B cell (primary cell): ENCODE measurements around the gene LIPK. TPM values are rescaled to one million over a fixed set of nuclear protein-coding genes. Genes with fewer than 3 reads are reported as not detected.

Source experiments
- ATAC-seq: fragments of 200-7000 bp; cut with Tn5 transposase; one replicate; pipeline ENCODE4 v1.10.0; 2021; ENCODE audit warnings: low read depth, mild to moderate bottlenecking, moderate number of reproducible peaks, moderate library complexity
- CTCF ChIA-PET: fragments of 350-600 bp; sonication (Branson Sonifier 250); formaldehyde crosslinking; loops from one replicate; lab custom pipeline; 2021; ENCODE audit warnings: antibody characterized with exemption, inconsistent platforms; lab: Charles Lee
- POLR2A ChIA-PET: fragments of 350-600 bp; sonication (Branson Sonifier 250); formaldehyde crosslinking; loops from one replicate; lab custom pipeline; 2021; ENCODE audit warnings: antibody characterized with exemption; lab: Charles Lee
- DNase-seq: peaks from one replicate; pipeline ENCODE4 v3.0.0; 2013
- H2AFZ ChIP-seq: 2 replicates; pipeline ENCODE4 v1.6.1; 2012; ENCODE audit warnings: mild to moderate bottlenecking, low read depth, low read length; ENCODE audit not compliant: insufficient read depth, poor library complexity, severe bottlenecking
- H3K27ac ChIP-seq, 2 donors: 1 replicate in 1 of 2; 2 replicates in 1 of 2; pipeline ENCODE4 v1.5.1; 2012 to 2013; ENCODE audit warnings: low read length in 2 of 2, mild to moderate bottlenecking in 2 of 2, moderate library complexity in 1 of 2
- H3K27me3 ChIP-seq, 4 experiments: fragments of 200-600 bp in 1 of 4; sonication (generic) in 1 of 4; replicated peaks in 1 of 4; 1 replicate in 2 of 4; 2 replicates in 2 of 4; pipeline versions ENCODE4 v1.6.1 to v1.7.0; 2013 to 2016; ENCODE audit warnings: low read length in 3 of 4, mild to moderate bottlenecking in 2 of 4, mixed read lengths in 1 of 4, moderate library complexity in 1 of 4; ENCODE audit not compliant: insufficient read depth in 4 of 4, control insufficient read depth in 3 of 4; ENCODE audit errors: control extremely low read depth in 1 of 4
- H3K36me3 ChIP-seq, 2 experiments: replicated peaks in 1 of 2; 1 replicate in 1 of 2; 2 replicates in 1 of 2; pipeline versions ENCODE4 v1.6.1 to v1.7.1; 2013; ENCODE audit warnings: low read length in 1 of 2; ENCODE audit not compliant: insufficient read depth in 2 of 2, control insufficient read depth in 1 of 2; ENCODE audit errors: control extremely low read depth in 1 of 2, extremely low read depth in 1 of 2
- H3K4me1 ChIP-seq, 2 donors: fragments of 200-600 bp in 1 of 2; sonication (generic) in 1 of 2; 1 replicate in 1 of 2; 2 replicates in 1 of 2; pipeline versions ENCODE4 v1.5.1 to v1.6.1; 2013 to 2017; ENCODE audit warnings: low read length in 2 of 2; ENCODE audit not compliant: control insufficient read depth in 2 of 2, insufficient read depth in 2 of 2
- H3K4me2 ChIP-seq: replicated peaks from 2 replicates; pipeline ENCODE3; 2012; ENCODE audit warnings: mild to moderate bottlenecking, low read depth, low read length; ENCODE audit not compliant: poor library complexity, severe bottlenecking
- H3K4me3 ChIP-seq, 5 experiments: fragments of 200-600 bp in 1 of 5; sonication (generic) in 1 of 5; 1 replicate in 3 of 5; 2 replicates in 2 of 5; pipeline versions ENCODE4 v1.5.1 to v1.7.0; 2011 to 2016; ENCODE audit warnings: low read length in 4 of 5, mild to moderate bottlenecking in 4 of 5, low read depth in 2 of 5, control low read depth in 1 of 5, moderate library complexity in 1 of 5; ENCODE audit not compliant: insufficient read depth in 1 of 5; ENCODE audit errors: control extremely low read depth in 1 of 5, extremely low read depth in 1 of 5
- H3K79me2 ChIP-seq: fragments of 200-600 bp; sonication (generic); one replicate; pipeline ENCODE4 v1.6.0; 2016; ENCODE audit warnings: low read length; ENCODE audit not compliant: control insufficient read depth, insufficient read depth
- H3K9ac ChIP-seq: fragments of 200-600 bp; sonication (generic); 2 replicates; pipeline ENCODE4 v1.6.1; 2017; ENCODE audit warnings: mild to moderate bottlenecking, low read length, moderate library complexity
- H3K9me3 ChIP-seq, 3 donors: one replicate each; pipeline versions ENCODE4 v1.6.1 to v1.7.1; 2013; ENCODE audit warnings: low read length in 2 of 3; ENCODE audit not compliant: control insufficient read depth in 2 of 3, insufficient read depth in 1 of 3; ENCODE audit errors: control extremely low read depth in 1 of 3
- H4K20me1 ChIP-seq: 2 replicates; pipeline ENCODE4 v1.6.0; 2012; ENCODE audit warnings: mild to moderate bottlenecking, low read length; ENCODE audit not compliant: insufficient read depth, control insufficient read depth, poor library complexity, severe bottlenecking
- H3K27ac Mint-ChIP-seq: one replicate; pipeline ENCODE4 v1.8.0; 2021; ENCODE audit warnings: mixed read lengths
- H3K27me3 Mint-ChIP-seq: one replicate; pipeline ENCODE4 v1.8.0; 2021; ENCODE audit warnings: mixed read lengths
- H3K4me1 Mint-ChIP-seq: one replicate; pipeline ENCODE4 v1.8.0; 2021; ENCODE audit warnings: mixed read lengths
- H3K4me3 Mint-ChIP-seq: one replicate; pipeline ENCODE4 v1.8.0; 2021; ENCODE audit warnings: mixed read lengths
- H3K9me3 Mint-ChIP-seq: one replicate; pipeline ENCODE4 v1.8.0; 2022; ENCODE audit warnings: mixed read lengths; ENCODE audit not compliant: insufficient read depth
- EZH2 ChIP-seq: IDR thresholded peaks from 2 replicates; pipeline ENCODE4 v1.6.1; 2012; ENCODE audit warnings: borderline replicate concordance, low read depth, mild to moderate bottlenecking, moderate library complexity, low read length; ENCODE audit not compliant: insufficient read depth, poor library complexity, severe bottlenecking
- WGBS: methylation state at CpG from one replicate; pipeline ENCODE4 v1.1.5; 2013; ENCODE audit warnings: missing lambda C conversion rate; ENCODE audit not compliant: insufficient coverage; 5-methylcytosine and 5-hydroxymethylcytosine counted together
- intact Hi-C: fragments of 100-400 bp; cut with micrococcal nuclease; formaldehyde crosslinking; loops from one replicate; pipeline ENCODE4 v1.10.0; 2022
- polyA plus RNA-seq: library from polyadenylated mRNA; depleted of rRNA; stranded (reverse); fragments of >200 nt; gene quantifications from 2 replicates; pipeline ENCODE4 v1.2.3, GENCODE V29; 2012
- total RNA-seq, 2 donors: library from RNA; stranded (reverse); fragments of 120-200 nt in 1 of 2; gene quantifications; 1 replicate in 1 of 2; 2 replicates in 1 of 2; pipeline versions ENCODE4 v1.2.3 to v1.2.4, GENCODE V29; 2013 to 2022
- TF ChIP-seq, protein P1 (sequence below): fragments of 200-600 bp; IDR thresholded peaks from one replicate; pipeline ENCODE4 v1.8.0; 2022; ENCODE audit warnings: antibody characterized with exemption, mild to moderate bottlenecking

Gene LIPK
- total and polyA plus RNA-seq, 2 donors (not counting 1 experiment from before 2014, with no cell fraction given), result not detected

DNA sequence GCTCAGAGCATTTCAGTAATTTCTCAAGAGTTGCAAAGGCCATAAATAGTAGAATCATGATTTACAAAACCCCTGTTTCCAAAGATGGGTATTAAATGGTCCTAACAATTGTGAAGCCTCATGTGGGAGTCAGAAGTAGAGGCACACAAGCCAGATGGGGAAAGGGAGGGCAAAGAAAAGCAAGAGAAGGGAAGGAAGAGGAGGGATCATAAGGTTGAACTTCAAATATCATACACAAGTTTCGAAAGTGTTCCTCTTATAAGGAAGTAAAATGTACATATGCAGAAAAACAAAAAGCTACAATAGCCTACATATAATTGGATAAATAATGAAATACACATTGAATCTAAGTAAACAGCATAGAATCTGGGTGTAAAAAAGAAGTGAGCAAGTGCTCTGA is 59.8 kb downstream of the LIPK start:
- no peaks in the 10 kb centered on the region for H3K9me3 ChIP-seq
- no peaks in the 10 kb centered on the region for H3K36me3 ChIP-seq
- no peaks in the 10 kb centered on the region for H3K27me3 Mint-ChIP-seq
- H3K4me3 ChIP-seq, result no peak overlapping the region
- H3K9me3 Mint-ChIP-seq, result no peaks in the 10 kb centered on the region
- H3K27ac Mint-ChIP-seq, result no peak overlapping the region
- WGBS, result no CpG with 5 or more reads among the region's 1 CpG
- no peaks in the 10 kb centered on the region for H3K27me3 ChIP-seq
- ATAC-seq (no peak), DNase-seq (no peak)
- H3K27ac ChIP-seq, result no peak overlapping the region
- ChIA-PET POLR2A (no interaction called here), CTCF (no interaction called here)
- H3K4me2 ChIP-seq, result no peak overlapping the region
- no peak overlapping the region for H3K9ac ChIP-seq
- H3K79me2 ChIP-seq, result no peaks in the 10 kb centered on the region
- H2AFZ ChIP-seq, result no peak overlapping the region
- H3K4me1 Mint-ChIP-seq, result peaks cover 1% of the 10 kb centered on the region
- no peaks in the 10 kb centered on the region for H3K4me1 ChIP-seq
- no peaks in the 10 kb centered on the region for H4K20me1 ChIP-seq
- no peak for TF ChIP-seq EZH2
- TF ChIP-seq, protein P1, sequence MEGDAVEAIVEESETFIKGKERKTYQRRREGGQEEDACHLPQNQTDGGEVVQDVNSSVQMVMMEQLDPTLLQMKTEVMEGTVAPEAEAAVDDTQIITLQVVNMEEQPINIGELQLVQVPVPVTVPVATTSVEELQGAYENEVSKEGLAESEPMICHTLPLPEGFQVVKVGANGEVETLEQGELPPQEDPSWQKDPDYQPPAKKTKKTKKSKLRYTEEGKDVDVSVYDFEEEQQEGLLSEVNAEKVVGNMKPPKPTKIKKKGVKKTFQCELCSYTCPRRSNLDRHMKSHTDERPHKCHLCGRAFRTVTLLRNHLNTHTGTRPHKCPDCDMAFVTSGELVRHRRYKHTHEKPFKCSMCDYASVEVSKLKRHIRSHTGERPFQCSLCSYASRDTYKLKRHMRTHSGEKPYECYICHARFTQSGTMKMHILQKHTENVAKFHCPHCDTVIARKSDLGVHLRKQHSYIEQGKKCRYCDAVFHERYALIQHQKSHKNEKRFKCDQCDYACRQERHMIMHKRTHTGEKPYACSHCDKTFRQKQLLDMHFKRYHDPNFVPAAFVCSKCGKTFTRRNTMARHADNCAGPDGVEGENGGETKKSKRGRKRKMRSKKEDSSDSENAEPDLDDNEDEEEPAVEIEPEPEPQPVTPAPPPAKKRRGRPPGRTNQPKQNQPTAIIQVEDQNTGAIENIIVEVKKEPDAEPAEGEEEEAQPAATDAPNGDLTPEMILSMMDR, result no peak
- intact Hi-C loops, result no loop called here
- no peak overlapping the region for H3K4me3 Mint-ChIP-seq

DNA sequence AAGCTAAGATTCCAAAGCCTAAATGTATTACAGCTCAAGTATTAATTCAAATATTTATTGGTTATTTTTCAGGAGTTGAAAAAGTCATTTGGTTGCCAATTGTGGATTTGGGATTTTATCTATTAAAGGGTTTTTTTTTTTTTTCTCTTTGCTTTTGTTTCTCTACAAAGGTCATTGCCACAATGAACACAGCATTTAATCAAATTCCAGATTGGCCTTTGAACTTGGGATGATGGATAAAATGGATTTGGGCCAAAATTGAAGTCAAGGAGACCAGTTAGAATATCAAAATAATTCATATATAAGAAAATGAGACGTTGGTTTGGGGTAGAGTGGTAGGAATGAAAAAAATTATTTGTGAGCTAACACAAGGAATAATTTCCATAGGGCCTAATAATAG is 63.3 kb downstream of the LIPK start:
- H3K27me3 ChIP-seq, result no peaks in the 10 kb centered on the region
- no peak overlapping the region for H3K4me2 ChIP-seq
- H3K79me2 ChIP-seq, result no peaks in the 10 kb centered on the region
- no peaks in the 10 kb centered on the region for H3K4me1 Mint-ChIP-seq
- no peaks in the 10 kb centered on the region for H3K9me3 Mint-ChIP-seq
- ATAC-seq (no peak), DNase-seq (no peak)
- no peak overlapping the region for H3K9ac ChIP-seq
- ChIA-PET POLR2A (no interaction called here), CTCF (interaction anchor here (0.7 kb wide), 1 partner anchor 10 kb away, joined by 4 read pairs; the partner anchor contains the start of gene LIPN)
- no peaks in the 10 kb centered on the region for H3K4me1 ChIP-seq
- no peaks in the 10 kb centered on the region for H3K36me3 ChIP-seq
- H3K27me3 Mint-ChIP-seq, result no peaks in the 10 kb centered on the region
- intact Hi-C loops, result no loop called here
- no peak for TF ChIP-seq EZH2
- TF ChIP-seq, protein P1, result no peak
- no peak overlapping the region for H2AFZ ChIP-seq
- no peaks in the 10 kb centered on the region for H4K20me1 ChIP-seq
- no peaks in the 10 kb centered on the region for H3K9me3 ChIP-seq
- WGBS, result no CpG with 5 or more reads among the region's 1 CpG
- no peak overlapping the region for H3K4me3 ChIP-seq
- H3K4me3 Mint-ChIP-seq, result no peak overlapping the region
- H3K27ac Mint-ChIP-seq, result no peak overlapping the region
- H3K27ac ChIP-seq, result no peak overlapping the region
